Fibroblast of lung (primary cell): ENCODE results near the gene DAB1. TPM values are rescaled to one million over a fixed set of nuclear protein-coding genes. Genes with fewer than 3 reads are reported as not detected.

ENCODE experiments used
- DNase-seq, 2 donors: peaks; one replicate each; pipeline versions ENCODE4 v3.0.0 to v3.0.0-alpha.2; 2010; ENCODE audit warnings: low read depth in 2 of 2
- H2AFZ ChIP-seq: 2 replicates; pipeline ENCODE4 v1.5.1; 2012; ENCODE audit warnings: low read length, control low read depth, inconsistent platforms
- H3K27ac ChIP-seq: 2 replicates; pipeline ENCODE4 v1.5.1; 2011; ENCODE audit warnings: low read length, control low read depth; ENCODE audit not compliant: insufficient read depth
- H3K27me3 ChIP-seq: 2 replicates; pipeline ENCODE4 v1.5.1; 2011; ENCODE audit warnings: mild to moderate bottlenecking, low read length; ENCODE audit not compliant: control insufficient read depth, insufficient read depth
- H3K36me3 ChIP-seq: 2 replicates; pipeline ENCODE4 v1.5.1; 2011; ENCODE audit warnings: low read length; ENCODE audit not compliant: control insufficient read depth, insufficient read depth
- H3K4me1 ChIP-seq: 2 replicates; pipeline ENCODE4 v1.5.1; 2011; ENCODE audit warnings: low read length; ENCODE audit not compliant: control insufficient read depth, insufficient read depth; ENCODE audit errors: extremely low read depth
- H3K4me2 ChIP-seq: 2 replicates; pipeline ENCODE4 v1.5.1; 2011; ENCODE audit warnings: low read length, control low read depth; ENCODE audit not compliant: insufficient read depth; ENCODE audit errors: extremely low read depth
- H3K4me3 ChIP-seq, 4 experiments: fragments of 200-600 bp in 1 of 4; sonication (generic) in 1 of 4; replicated peaks in 1 of 4; 2 replicates each; pipeline ENCODE4 v1.5.1; 2011 to 2016; ENCODE audit warnings: low read length in 4 of 4, low read depth in 3 of 4, mild to moderate bottlenecking in 3 of 4, control low read depth in 2 of 4, inconsistent platforms in 1 of 4, mixed read lengths in 1 of 4; ENCODE audit not compliant: insufficient read depth in 1 of 4; ENCODE audit errors: control extremely low read depth in 1 of 4
- H3K79me2 ChIP-seq: 2 replicates; pipeline ENCODE4 v1.5.1; 2012; ENCODE audit warnings: mild to moderate bottlenecking, low read length, inconsistent platforms; ENCODE audit not compliant: control insufficient read depth, insufficient read depth
- H3K9ac ChIP-seq: 2 replicates; pipeline ENCODE4 v1.5.1; 2011; ENCODE audit warnings: mild to moderate bottlenecking, low read length, control low read depth; ENCODE audit not compliant: insufficient read depth
- H3K9me3 ChIP-seq: 2 replicates; pipeline ENCODE4 v1.5.1; 2012; ENCODE audit warnings: low read depth, low read length; ENCODE audit not compliant: control insufficient read depth, insufficient read depth
- H4K20me1 ChIP-seq: 2 replicates; pipeline ENCODE4 v1.5.1; 2011; ENCODE audit warnings: low read length; ENCODE audit not compliant: control insufficient read depth, insufficient read depth; ENCODE audit errors: extremely low read depth
- CTCF ChIP-seq, 2 donors: IDR thresholded peaks in 1 of 2; conservative IDR thresholded peaks in 1 of 2; 1 replicate in 1 of 2; 2 replicates in 1 of 2; pipeline ENCODE4 v1.5.1; 2011 to 2012; ENCODE audit warnings: low read length in 2 of 2, control low read depth in 1 of 2, inconsistent platforms in 1 of 2, low read depth in 1 of 2, mild to moderate bottlenecking in 1 of 2
- EZH2 ChIP-seq: IDR thresholded peaks from 2 replicates; pipeline ENCODE4 v1.5.1; 2012; ENCODE audit warnings: low read length, control low read depth, mild to moderate bottlenecking; ENCODE audit errors: missing control alignments
- polyA plus RNA-seq, 2 donors: library from polyadenylated mRNA; depleted of rRNA in 1 of 2; stranded (reverse) in 1 of 2; unstranded in 1 of 2; fragments of >200 nt; gene quantifications; 2 replicates each; pipeline ENCODE4 v1.2.1, GENCODE V29; 2011 to 2012; ENCODE audit warnings: missing spikeins in 1 of 2
- total RNA-seq: library from RNA; depleted of rRNA; stranded (reverse); fragments of >200 nt; gene quantifications from 2 replicates; pipeline ENCODE4 v1.2.1, GENCODE V29; 2014

DAB1 gene
- total and polyA plus RNA-seq, 2 donors (not counting 1 experiment from before 2014, with no cell fraction given): 0.17 to 2.0 TPM

- H3K4me3 ChIP-seq: no peak overlapping the region
- no peak for DNase-seq
Measured at GRCh38 chr1:57067863-57068262, 356.0 kb downstream of the DAB1 start.

GRCh38 chr1:57066980-57067610, 356.8 kb downstream of the DAB1 start:
- Histone ChIP-seq H2AFZ (no peak overlapping the region), H4K20me1 (no peaks in the 10 kb centered on the region), H3K4me2 (no peak overlapping the region), H3K4me1 (no peaks in the 10 kb centered on the region), H3K27ac (no peak overlapping the region), H3K79me2 (no peaks in the 10 kb centered on the region), H3K36me3 (no peaks in the 10 kb centered on the region), H3K9ac (no peak overlapping the region), H3K27me3 (no peaks in the 10 kb centered on the region), H3K4me3 (no peak overlapping the region), H3K9me3 (no peaks in the 10 kb centered on the region)
- no peak for DNase-seq
- no peak for TF ChIP-seq EZH2
- TF ChIP-seq CTCF (conservative IDR thresholded peaks at IDR 0.05 in 1 of 2, IDR thresholded peaks at IDR 0.05 in 1 of 2; ENCODE audit: low read depth in 1 of 2, low read length in 2 of 2): no peak

More at GRCh38 chr1:57067863-57068262, 356.0 kb downstream of the DAB1 start:
- no peaks in the 10 kb centered on the region for H3K79me2 ChIP-seq
- TF ChIP-seq EZH2: no peak
- no peak for TF ChIP-seq CTCF (conservative IDR thresholded peaks at IDR 0.05 in 1 of 2, IDR thresholded peaks at IDR 0.05 in 1 of 2; ENCODE audit: low read depth in 1 of 2, low read length in 2 of 2)
- no peak overlapping the region for H3K27ac ChIP-seq
- no peaks in the 10 kb centered on the region for H3K9me3 ChIP-seq
- H2AFZ ChIP-seq: no peak overlapping the region
- no peak overlapping the region for H3K4me2 ChIP-seq
- H3K9ac ChIP-seq: no peak overlapping the region
- no peaks in the 10 kb centered on the region for H3K27me3 ChIP-seq
- no peaks in the 10 kb centered on the region for H4K20me1 ChIP-seq
- no peaks in the 10 kb centered on the region for H3K4me1 ChIP-seq
- H3K36me3 ChIP-seq: no peaks in the 10 kb centered on the region

GRCh38 chr1:57065442-57065841, 358.4 kb downstream of the DAB1 start:
- H3K36me3 ChIP-seq: no peaks in the 10 kb centered on the region
- no peak overlapping the region for H3K9ac ChIP-seq
- H3K79me2 ChIP-seq: no peaks in the 10 kb centered on the region
- no peaks in the 10 kb centered on the region for H3K4me1 ChIP-seq
- H3K4me3 ChIP-seq: no peak overlapping the region
- no peaks in the 10 kb centered on the region for H3K9me3 ChIP-seq
- H3K27ac ChIP-seq: no peak overlapping the region
- H3K4me2 ChIP-seq: no peak overlapping the region
- H3K27me3 ChIP-seq: no peaks in the 10 kb centered on the region
- no peaks in the 10 kb centered on the region for H4K20me1 ChIP-seq
- no peak overlapping the region for H2AFZ ChIP-seq
- TF ChIP-seq CTCF (conservative IDR thresholded peaks at IDR 0.05 in 1 of 2, IDR thresholded peaks at IDR 0.05 in 1 of 2; ENCODE audit: low read depth in 1 of 2, low read length in 2 of 2) (no peak), EZH2 (no peak)
- no peak for DNase-seq
